Fibroblast of gingiva (primary cell): ENCODE data around the gene CFAP53.
A peak's percentile ranks its signal among the peaks of the same experiment; 100 is the strongest.

ENCODE experiments used
- DNase-seq: peaks from one replicate; pipeline ENCODE4 v3.0.0-alpha.2; 2011; ENCODE audit warnings: low read depth

The CFAP53 gene

DNA sequence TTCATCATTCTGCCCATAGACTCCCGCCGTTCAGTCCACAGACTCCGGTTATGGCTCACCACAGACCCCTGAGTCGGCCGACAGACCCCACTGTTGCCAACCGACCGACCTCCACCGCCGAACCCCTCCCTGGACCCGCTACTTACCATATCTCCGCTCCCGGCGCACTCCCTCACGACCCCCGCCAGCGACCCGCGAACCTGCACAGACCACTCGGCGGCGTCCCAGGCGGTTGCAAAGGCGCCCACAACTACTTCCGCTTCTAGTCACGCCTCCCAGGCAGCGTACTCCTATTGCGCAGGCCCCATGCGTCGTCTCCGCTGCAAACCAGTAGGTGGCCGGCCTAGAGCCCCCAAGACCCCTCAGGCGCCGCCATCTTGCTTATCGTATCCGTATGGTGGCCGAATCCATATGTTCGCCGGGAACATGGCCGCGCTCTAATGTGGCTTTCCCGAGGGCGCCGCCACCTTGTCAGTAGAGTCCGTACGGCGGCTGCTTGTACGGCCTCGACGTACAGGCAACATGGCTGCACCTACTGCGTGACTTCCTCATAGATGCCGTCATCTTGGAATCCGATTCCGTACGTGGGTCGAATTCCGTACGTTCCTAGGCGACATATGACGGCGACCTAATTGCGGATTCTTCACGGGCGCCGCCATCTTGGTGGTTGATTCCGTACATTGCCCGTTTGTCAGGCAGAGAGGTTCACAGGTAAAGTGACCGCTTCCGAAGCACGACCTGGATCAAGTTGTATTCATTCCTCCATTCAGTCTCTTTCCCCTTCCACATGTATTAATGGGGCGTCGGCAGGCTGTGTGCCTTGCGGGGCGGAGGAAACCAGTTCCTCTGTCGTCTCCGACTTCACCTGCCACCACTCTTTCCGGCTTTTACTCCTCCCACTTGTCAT, 21.4 kb upstream of the CFAP53 start, which contains the start of gene CXXC1:
Gene CXXC1, minus strand, starts transcription at position 252 of the 907 bp plus-strand sequence. Its CDS starts 103 bp downstream, at position 149.
- DNase-seq = peak; percentile 100

GRCh38 chr18:50287028-50287440, 20.7 kb upstream of the CFAP53 start:
- DNase-seq = no peak

DNA sequence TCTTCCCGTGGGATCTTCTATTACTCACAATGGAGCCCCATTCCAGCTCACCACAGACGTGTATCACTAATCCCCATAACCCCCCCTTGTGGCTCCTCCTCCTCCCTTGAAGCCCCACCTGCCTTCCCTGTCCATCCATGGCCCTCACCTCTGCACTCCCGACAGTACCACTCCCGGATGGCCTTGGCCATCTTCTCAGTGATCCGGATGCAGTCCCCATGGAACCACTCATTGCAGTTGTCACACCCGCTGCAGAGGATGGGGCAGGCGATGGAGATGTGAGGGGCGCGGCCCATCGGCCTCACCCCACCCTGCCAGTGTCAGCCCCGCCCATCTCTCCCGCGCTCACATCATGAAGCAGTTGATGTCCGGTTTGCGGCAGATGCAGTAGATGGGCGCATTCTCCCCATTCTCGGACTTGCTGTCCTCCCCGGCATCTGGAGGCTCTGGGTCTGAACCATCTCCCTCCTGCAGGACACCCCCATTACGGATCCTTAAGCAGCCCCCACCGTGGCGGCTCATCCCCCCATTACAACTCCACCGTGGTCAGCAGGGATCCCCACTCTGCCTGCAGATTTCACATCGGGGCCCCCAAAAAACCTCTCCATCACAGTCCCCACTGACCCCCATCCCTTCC, 20.2 kb upstream of the CFAP53 start:
- DNase-seq = peak; percentile 11

GRCh38 chr18:50285631-50286321, 19.5 kb upstream of the CFAP53 start:
- no peak for DNase-seq

DNA sequence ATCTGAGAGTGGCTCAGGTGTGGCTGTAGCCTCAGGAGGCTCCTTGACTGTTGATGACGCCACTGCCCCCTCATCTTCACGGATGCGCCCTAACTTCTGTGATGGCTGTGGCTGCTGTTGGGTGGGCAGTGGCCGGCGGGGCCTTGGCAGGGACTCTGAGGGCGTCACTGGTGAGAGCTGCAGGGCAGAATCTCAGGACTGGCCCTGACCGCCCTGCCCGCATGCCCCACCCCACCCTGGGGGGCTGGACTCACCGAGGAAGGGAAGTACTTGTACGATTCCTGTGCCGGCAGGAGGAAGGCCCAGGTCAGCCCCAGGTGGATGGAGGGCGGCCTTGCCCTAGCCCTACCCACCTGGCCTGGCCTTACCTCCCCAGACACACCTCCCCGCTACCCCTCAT, 18.8 kb upstream of the CFAP53 start:
- DNase-seq = no peak

GRCh38 chr18:50284255-50284885, 18.1 kb upstream of the CFAP53 start:
- no peak for DNase-seq

DNA sequence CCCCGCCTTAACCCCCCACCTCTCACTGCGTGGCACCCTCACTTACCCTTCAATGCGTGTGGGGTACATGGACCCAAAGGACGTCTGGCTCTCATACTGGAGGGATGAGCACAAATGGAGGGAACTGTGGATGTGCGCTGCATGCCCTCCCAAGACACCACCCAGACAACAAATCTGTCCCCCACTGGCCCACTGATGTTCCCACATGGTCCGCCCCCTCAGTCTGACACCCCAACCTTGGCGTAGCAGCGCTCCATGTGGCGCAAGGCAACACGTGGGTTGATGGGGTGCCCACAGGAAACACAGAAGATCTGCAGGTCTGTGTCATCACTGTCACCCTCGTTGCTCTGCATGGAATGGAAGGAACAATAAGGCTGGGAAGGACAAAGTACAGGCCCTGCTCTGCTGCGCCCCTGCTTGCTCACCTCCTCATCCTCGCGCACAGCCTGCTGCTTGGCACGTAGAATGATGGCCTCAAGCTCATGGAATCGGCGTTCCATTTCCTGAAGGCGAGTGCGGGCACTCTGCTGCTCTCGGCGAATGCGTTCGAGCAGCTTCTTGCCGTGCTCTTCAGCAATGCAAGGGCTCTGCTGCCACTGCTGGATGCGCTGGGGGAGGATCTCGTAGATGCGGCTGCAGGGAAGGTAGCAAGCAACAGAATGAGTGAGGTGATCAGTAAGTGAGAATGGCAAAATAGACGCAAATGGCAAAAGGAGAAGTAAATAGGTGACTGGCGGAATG, 17.3 kb upstream of the CFAP53 start:
- DNase-seq = no peak

DNA sequence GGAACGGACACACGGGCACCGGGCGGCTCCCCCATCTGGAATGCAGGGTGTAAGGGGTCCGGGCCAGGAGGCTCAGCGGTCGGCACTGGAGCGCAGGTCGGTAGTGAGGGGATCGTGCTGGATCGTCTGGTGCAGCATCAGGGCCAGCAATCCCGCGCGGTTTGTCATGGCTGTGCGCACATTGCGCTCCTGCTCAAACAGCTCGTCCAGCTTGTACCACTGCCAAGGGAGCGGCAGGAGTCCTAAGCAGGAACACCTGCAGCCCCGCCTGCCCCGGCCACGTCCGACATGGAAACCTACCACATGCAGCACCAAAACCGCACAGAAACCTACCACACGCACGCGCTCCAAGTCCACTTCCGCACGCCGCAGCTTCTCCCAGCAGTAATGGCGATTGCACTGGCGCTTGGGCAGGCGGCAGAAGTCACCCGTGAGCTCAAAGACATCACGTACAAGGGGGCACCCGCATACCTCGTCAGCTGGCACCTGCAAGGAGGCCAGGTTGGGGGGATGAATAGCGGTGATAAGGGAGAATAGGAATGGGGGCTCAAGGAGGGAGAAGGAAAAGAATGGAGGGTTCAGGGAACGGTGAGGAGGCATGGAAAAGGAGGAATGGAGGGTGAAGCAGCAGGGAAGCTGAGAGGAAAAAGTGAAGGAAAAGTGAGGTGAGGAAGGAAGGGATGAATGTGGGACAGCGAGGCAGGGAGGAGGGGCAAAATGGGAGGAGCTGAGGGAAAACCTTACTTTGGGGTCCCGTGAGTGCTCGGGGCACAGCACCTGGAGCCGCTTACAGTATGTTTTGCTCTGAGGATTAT, 16.4 kb upstream of the CFAP53 start:
- DNase-seq = no peak

- no peak for DNase-seq
Measured at GRCh38 chr18:50281972-50282520, 15.8 kb upstream of the CFAP53 start.

DNA sequence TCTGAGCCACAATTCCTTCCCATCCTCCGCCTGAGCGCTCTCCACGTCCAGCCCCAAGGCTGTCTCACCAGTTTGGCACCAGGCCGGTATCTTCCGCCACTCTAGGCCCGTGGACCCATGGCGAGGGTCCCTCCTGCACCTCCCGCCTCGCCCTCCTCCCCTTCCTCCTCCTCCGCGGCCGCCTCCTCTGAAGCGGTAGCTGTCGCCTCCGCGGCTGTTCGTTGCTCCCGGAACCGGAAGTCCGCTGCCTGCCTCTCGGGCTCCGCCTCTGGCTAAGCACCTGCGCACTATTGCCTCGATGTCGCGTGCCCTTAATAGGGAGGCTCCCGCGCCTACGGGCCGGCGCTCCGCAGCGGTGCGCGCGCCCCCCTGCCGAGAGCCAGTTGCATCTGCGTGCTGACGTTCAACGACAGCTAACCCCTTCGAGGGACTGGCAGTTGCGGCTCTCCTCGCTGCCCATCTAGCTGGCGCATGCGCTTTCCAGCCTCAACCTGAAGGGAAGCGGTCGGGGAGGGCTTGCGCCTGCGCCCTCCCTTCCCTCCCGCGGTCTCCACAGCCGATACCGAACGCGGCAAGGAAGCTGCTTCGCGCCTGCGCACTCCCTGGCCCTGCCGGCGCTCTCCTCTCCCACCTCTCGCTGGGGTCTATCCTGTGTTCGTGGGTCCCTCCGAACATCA, 15.1 kb upstream of the CFAP53 start, which contains the start of gene MBD1:
Gene MBD1, minus strand, starts transcription at position 229 of the 677 bp plus-strand sequence. CDS start 1,531 bp downstream, outside the sequence.
- DNase-seq = peak; percentile 100

DNA sequence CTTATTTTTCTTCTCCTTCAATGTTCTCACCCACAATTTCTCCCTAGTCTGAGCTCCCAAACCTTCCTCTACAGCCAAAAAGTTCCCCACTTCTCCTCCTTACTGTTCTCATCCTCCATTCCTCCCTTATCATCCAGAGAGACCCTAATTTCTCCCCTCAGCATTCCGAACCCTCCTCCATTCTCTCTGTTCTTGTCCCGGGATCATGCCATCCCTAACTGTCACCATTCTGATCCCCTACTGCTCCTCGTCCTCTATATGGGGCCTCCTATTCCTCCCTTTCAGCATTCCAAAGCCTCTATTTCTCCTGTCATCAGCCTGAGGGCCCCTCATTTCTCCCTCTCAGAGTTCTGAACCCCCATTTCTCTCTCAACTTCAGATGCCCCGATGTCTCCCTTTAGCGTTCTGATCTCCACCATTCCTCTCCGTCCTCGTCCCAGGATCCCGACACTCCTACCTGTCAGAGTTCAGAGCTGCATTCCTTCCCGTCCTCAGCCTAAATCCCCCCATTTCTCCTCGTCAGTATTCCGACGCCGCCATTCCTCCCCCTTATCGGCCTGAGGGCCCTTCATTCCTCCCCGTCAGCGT, 14.5 kb upstream of the CFAP53 start:
- DNase-seq = no peak

DNA sequence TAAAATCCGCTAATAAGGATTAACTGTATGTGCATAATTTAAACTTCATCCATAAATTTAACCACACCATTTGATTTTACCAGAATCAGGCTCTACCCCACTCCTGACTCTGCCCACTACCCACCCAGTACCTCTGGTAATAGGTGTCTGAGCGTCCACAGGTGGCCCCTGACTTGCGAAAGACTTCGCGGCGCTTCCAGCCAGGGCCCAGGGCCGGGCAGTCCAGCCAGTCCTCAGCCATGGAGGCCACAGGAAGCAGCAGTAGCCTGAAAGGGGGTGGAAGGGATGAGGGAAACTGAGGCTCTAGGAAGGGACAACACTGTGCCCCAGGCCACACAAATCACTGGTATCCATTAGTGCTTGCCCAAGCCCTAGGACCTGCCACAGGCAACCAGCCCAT, 13.5 kb upstream of the CFAP53 start:
- no peak for DNase-seq

- peak; percentile 39 for DNase-seq
Measured at GRCh38 chr18:50277942-50278341, 11.6 kb upstream of the CFAP53 start.

DNA sequence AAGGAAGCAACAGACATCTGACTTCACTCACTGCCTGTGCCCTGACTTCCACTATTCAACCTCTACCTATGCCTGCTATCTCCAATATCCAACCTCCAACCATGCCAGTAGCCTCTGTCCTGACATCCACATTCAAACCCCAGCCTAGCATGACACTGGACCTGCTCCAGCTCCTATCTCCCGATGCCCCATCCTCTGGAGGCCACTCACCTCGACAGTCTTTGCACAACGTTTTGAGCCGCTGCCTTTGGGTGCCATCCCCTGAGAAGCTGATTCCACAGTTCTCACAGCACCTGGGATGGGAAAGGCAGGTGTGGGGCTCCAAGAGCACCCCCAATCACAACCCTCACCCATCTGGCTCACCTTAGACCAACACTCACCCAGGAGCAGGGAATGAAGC, 10.2 kb upstream of the CFAP53 start:
- DNase-seq = no peak

DNA sequence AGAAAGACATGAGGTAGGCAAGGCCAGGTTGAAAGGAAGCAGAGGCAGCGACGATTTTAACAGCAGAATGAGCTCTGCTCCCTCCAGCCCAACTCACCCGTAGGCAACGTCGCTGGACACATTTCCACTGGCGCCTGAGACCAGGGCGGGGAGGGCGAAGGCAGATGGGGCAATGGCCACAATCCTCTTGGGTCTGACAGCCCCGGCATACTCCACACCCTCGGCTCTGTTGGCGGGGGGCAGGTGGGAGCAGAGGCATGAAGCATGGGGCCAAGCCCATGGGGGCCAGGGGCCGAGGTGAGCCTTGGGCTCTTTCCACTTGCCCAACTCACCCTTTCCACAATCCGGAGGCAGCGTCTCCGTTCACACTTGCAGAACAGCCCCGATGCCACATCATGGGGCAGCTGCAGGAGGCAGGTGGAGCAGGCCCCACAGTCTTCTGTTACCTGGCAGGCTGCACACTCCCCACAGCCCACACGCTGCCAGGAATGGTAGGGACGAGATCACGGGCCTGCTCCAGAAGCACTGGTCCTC, 9.3 kb upstream of the CFAP53 start:
- DNase-seq = no peak

GRCh38 chr18:50274941-50275340, 8.6 kb upstream of the CFAP53 start:
- no peak for DNase-seq

DNA sequence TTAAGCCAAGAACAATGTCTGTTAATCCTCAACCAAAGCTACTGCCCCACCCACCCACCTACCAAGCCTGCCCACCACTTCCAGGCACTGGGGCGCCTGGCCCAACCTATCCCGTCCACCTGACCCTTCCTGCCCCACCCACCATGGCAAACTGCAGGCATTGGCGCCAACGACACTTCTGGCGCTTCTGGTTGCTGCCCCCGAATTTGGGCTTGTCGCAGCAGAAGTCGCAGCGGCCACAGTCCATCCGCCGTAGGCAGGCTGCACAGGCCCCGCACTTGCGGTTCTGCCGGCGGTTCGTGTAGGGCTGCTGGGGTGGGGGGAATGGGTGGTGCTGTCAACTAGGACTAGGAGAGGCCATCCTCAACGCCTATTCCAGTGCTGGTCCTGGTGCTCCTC, 7.7 kb upstream of the CFAP53 start:
- DNase-seq = no peak

GRCh38 chr18:50273203-50274043, 7.1 kb upstream of the CFAP53 start:
- no peak for DNase-seq
